HepG2 (cell line): ENCODE data around the gene PRELID2. TPM values are rescaled to one million over a fixed set of nuclear protein-coding genes. Genes with fewer than 3 reads are reported as not detected.

Source experiments
- ATAC-seq: fragments of 200-7000 bp; cut with Tn5 transposase; 3 replicates; pipeline ENCODE4 v1.9.1; 2020; ENCODE audit warnings: mild to moderate bottlenecking, moderate library complexity
- BruUV-seq: library from RNA; stranded (reverse); fragments of 400-500 nt; replicated peaks from 2 replicates; lab custom pipeline; 2021; lab: Mats Ljungman, UMichigan
- CTCF ChIA-PET: fragments of 300-600 bp; formaldehyde crosslinking; extraction: SDS; loops from one replicate; lab custom pipeline; 2021; ENCODE audit warnings: low total read pairs, inconsistent platforms, low intra/inter-chr PET ratio; lab: Yijun Ruan, JAX
- POLR2A ChIA-PET: fragments of 350-600 bp; sonication (Branson Sonifier 250); formaldehyde crosslinking; loops from one replicate; lab custom pipeline; 2020; ENCODE audit warnings: antibody characterized with exemption, inconsistent platforms; lab: Yijun Ruan, JAX
- DNase-seq: peaks from one replicate; pipeline ENCODE4 v3.0.0-alpha.2; 2015; ENCODE audit warnings: low spot score
- FAIRE-seq: peaks from 3 replicates; lab custom pipeline; 2011; peaks lifted over from hg19 to GRCh38; lab: Jason Lieb, UNC
- H2AFZ ChIP-seq: one replicate; pipeline ENCODE4 v1.6.1; 2011; ENCODE audit warnings: low read length, inconsistent platforms
- H3K27ac ChIP-seq: fragments of 300-600 bp; 3 replicates; pipeline ENCODE4 v1.8.0; 2011; ENCODE audit warnings: mixed run types, mild to moderate bottlenecking, mixed read lengths, low read length, inconsistent platforms; ENCODE audit not compliant: insufficient read depth; ENCODE audit errors: extremely low read length
- H3K27me3 ChIP-seq, 2 experiments: fragments of 200-600 bp in 1 of 2; 2 replicates in 1 of 2; 3 replicates in 1 of 2; pipeline versions ENCODE4 v1.6.0 to v1.8.0; 2011; ENCODE audit warnings: low read length in 2 of 2, mild to moderate bottlenecking in 2 of 2, moderate library complexity in 2 of 2, inconsistent platforms in 1 of 2; ENCODE audit not compliant: insufficient read depth in 2 of 2, control insufficient read depth in 1 of 2
- H3K36me3 ChIP-seq, 2 experiments: fragments of 200-600 bp in 1 of 2; replicated peaks in 1 of 2; 2 replicates in 1 of 2; 3 replicates in 1 of 2; pipeline versions ENCODE4 v1.5.1 to v1.8.0; 2011; ENCODE audit warnings: low read length in 2 of 2, inconsistent platforms in 1 of 2; ENCODE audit not compliant: insufficient read depth in 2 of 2, control insufficient read depth in 1 of 2
- H3K4me1 ChIP-seq: 2 replicates; pipeline ENCODE4 v1.5.1; 2012; ENCODE audit warnings: low read length, inconsistent platforms; ENCODE audit not compliant: insufficient read depth
- H3K4me2 ChIP-seq: 2 replicates; pipeline ENCODE4 v1.6.0; 2011; ENCODE audit warnings: low read depth, low read length, inconsistent platforms
- H3K4me3 ChIP-seq, 3 experiments: fragments of 200-600 bp in 1 of 3; sonication (generic), shearing (Covaris generic) in 1 of 3; replicated peaks in 1 of 3; 2 replicates each; pipeline ENCODE4 v1.5.1; 2011 to 2016; ENCODE audit warnings: low read length in 3 of 3, inconsistent platforms in 2 of 3, low read depth in 2 of 3, mild to moderate bottlenecking in 2 of 3, control low read depth in 1 of 3, mixed read lengths in 1 of 3; ENCODE audit not compliant: insufficient read depth in 1 of 3
- H3K79me2 ChIP-seq: one replicate; pipeline ENCODE4 v1.6.1; 2011; ENCODE audit warnings: low read length, inconsistent platforms; ENCODE audit not compliant: insufficient read depth
- H3K9ac ChIP-seq: 2 replicates; pipeline ENCODE4 v1.6.0; 2011; ENCODE audit warnings: mild to moderate bottlenecking, low read depth, low read length, inconsistent platforms; ENCODE audit not compliant: insufficient read depth
- H3K9me3 ChIP-seq: 2 replicates; pipeline ENCODE4 v1.5.1; 2012; ENCODE audit warnings: mild to moderate bottlenecking, low read length
- H4K20me1 ChIP-seq: 2 replicates; pipeline ENCODE4 v1.6.0; 2011; ENCODE audit warnings: inconsistent platforms, mild to moderate bottlenecking, low read length, moderate library complexity; ENCODE audit not compliant: insufficient read depth
- ADNP ChIP-seq: sonication (generic); formaldehyde crosslinking; IDR thresholded peaks from 2 replicates; pipeline ENCODE4 v1.4.0; 2020; ENCODE audit warnings: missing genetic modification reagents
- ATF4 ChIP-seq, 2 experiments: fragments of 450-650 bp in 1 of 2; sonication (generic) in 1 of 2; formaldehyde crosslinking; IDR thresholded peaks; 2 replicates each; pipeline versions ENCODE4 v1.5.0 to v1.8.0; 2020 to 2022; ENCODE audit warnings: mild to moderate bottlenecking in 1 of 2, missing genetic modification reagents in 1 of 2
- CHD4 ChIP-seq: fragments of 200-600 bp; sonication (generic); IDR thresholded peaks from 2 replicates; pipeline ENCODE4 v1.7.0; 2017; ENCODE audit warnings: mild to moderate bottlenecking, low read length, borderline replicate concordance
- CSRNP1 ChIP-seq: sonication (generic); formaldehyde crosslinking; IDR thresholded peaks from 2 replicates; pipeline ENCODE4 v1.8.1; 2023; ENCODE audit warnings: mild to moderate bottlenecking, missing genetic modification reagents
- KDM1A ChIP-seq: IDR thresholded peaks from 2 replicates; pipeline ENCODE4 v1.6.1; 2016; ENCODE audit warnings: missing compliant biosample characterization
- PPARG ChIP-seq: conservative IDR thresholded peaks from 2 replicates; pipeline ENCODE4 v1.6.1; 2016; ENCODE audit warnings: missing biosample characterization, missing genetic modification reagents
- RCOR2 ChIP-seq: IDR thresholded peaks from 2 replicates; pipeline ENCODE4 v1.6.1; 2016; ENCODE audit warnings: missing biosample characterization, missing genetic modification reagents
- TARDBP ChIP-seq: sonication (generic); formaldehyde crosslinking; IDR thresholded peaks from 2 replicates; pipeline ENCODE4 v1.8.0; 2022; ENCODE audit warnings: mild to moderate bottlenecking, missing genetic modification reagents
- ZMYM2 ChIP-seq: sonication (generic); formaldehyde crosslinking; IDR thresholded peaks from 2 replicates; pipeline ENCODE4 v1.8.0; 2022; ENCODE audit warnings: mild to moderate bottlenecking, missing genetic modification reagents
- ZMYM3 ChIP-seq: sonication (generic); formaldehyde crosslinking; IDR thresholded peaks from 2 replicates; pipeline ENCODE4 v1.5.1; 2020; ENCODE audit warnings: mild to moderate bottlenecking, missing genetic modification reagents
- ZNF431 ChIP-seq: sonication (generic); formaldehyde crosslinking; IDR thresholded peaks from 2 replicates; pipeline ENCODE4 v1.9.0; 2022; ENCODE audit warnings: missing genetic modification reagents, low read depth, mild to moderate bottlenecking, borderline replicate concordance
- ZNF629 ChIP-seq: sonication (generic); formaldehyde crosslinking; conservative IDR thresholded peaks from 2 replicates; pipeline ENCODE4 v1.5.0; 2020; ENCODE audit warnings: missing genetic modification reagents
- ZNF713 ChIP-seq: sonication (generic); formaldehyde crosslinking; IDR thresholded peaks from 2 replicates; pipeline ENCODE4 v1.4.0; 2020; ENCODE audit warnings: mild to moderate bottlenecking, missing genetic modification reagents
- WGBS: methylation state at CpG from one replicate; pipeline ENCODE4 v1.1.6; 2017; ENCODE audit warnings: low lambda C conversion rate; 5-methylcytosine and 5-hydroxymethylcytosine counted together
- in situ Hi-C: cut with HindIII; loops from 2 replicates; pipeline ENCODE4 v1.10.0; 2017; ENCODE audit warnings: low pct_unique_long_range_greater_than_20kb; ENCODE audit not compliant: extremely low pct_ligation_motif_present
- intact Hi-C: fragments of 100-400 bp; cut with micrococcal nuclease; formaldehyde crosslinking; loops from one replicate; pipeline ENCODE4 v1.10.0; 2022; ENCODE audit not compliant: unreplicated experiment
- polyA plus RNA-seq, 8 experiments: library from polyadenylated mRNA; depleted of rRNA in 3 of 8; stranded (reverse) in 7 of 8; unstranded in 1 of 8; fragments of >200 nt; fragmentation: Illumina TruSeq in 4 of 8; extraction: Trizol in 4 of 8; gene quantifications; 2 replicates each; pipeline versions ENCODE4 v1.2.1 to v1.2.3, GENCODE V29; 2011 to 2016; ENCODE audit warnings: low read depth in 4 of 8, missing spikeins in 1 of 8, mixed read lengths in 1 of 8; ENCODE audit not compliant: insufficient read depth in 1 of 8
- total RNA-seq, 5 experiments: library from RNA; depleted of rRNA; stranded (reverse); fragments of >200 nt; fragmentation: Illumina TruSeq; extraction: Trizol; gene quantifications; 2 replicates each; pipeline ENCODE4 v1.2.3, GENCODE V29; 2016; ENCODE audit warnings: low read depth in 1 of 5
- TF ChIP-seq, protein P1 (sequence below): sonication (generic); formaldehyde crosslinking; IDR thresholded peaks from 2 replicates; pipeline ENCODE4 v1.8.1; 2023; ENCODE audit warnings: missing genetic modification reagents, inconsistent platforms, borderline replicate concordance
- TF ChIP-seq, protein P2 (sequence below), 2 experiments: sonication (generic) in 1 of 2; formaldehyde crosslinking in 1 of 2; IDR thresholded peaks; 2 replicates each; pipeline versions ENCODE4 v1.4.0 to v1.6.1; 2018 to 2020; ENCODE audit warnings: missing genetic modification reagents in 2 of 2, borderline replicate concordance in 1 of 2, low read depth in 1 of 2, mild to moderate bottlenecking in 1 of 2, missing biosample characterization in 1 of 2

PRELID2 gene
- total and polyA plus RNA-seq, 2 of the 13 experiments (the other 11 are each of a cell fraction or from before 2014, with no cell fraction given) = 10.0 to 22.9 TPM

GRCh38 chr5:145835848-145836239 lies 702 bp upstream of the PRELID2 start (continued):
- TF ChIP-seq, protein P1, sequence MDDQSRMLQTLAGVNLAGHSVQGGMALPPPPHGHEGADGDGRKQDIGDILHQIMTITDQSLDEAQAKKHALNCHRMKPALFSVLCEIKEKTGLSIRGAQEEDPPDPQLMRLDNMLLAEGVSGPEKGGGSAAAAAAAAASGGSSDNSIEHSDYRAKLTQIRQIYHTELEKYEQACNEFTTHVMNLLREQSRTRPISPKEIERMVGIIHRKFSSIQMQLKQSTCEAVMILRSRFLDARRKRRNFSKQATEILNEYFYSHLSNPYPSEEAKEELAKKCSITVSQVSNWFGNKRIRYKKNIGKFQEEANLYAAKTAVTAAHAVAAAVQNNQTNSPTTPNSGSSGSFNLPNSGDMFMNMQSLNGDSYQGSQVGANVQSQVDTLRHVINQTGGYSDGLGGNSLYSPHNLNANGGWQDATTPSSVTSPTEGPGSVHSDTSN = no peak
- TF ChIP-seq, protein P2, sequence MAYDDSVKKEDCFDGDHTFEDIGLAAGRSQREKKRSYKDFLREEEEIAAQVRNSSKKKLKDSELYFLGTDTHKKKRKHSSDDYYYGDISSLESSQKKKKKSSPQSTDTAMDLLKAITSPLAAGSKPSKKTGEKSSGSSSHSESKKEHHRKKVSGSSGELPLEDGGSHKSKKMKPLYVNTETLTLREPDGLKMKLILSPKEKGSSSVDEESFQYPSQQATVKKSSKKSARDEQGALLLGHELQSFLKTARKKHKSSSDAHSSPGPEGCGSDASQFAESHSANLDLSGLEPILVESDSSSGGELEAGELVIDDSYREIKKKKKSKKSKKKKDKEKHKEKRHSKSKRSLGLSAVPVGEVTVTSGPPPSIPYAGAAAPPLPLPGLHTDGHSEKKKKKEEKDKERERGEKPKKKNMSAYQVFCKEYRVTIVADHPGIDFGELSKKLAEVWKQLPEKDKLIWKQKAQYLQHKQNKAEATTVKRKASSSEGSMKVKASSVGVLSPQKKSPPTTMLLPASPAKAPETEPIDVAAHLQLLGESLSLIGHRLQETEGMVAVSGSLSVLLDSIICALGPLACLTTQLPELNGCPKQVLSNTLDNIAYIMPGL (CRISPR knock-in tag; IDR thresholded peaks at IDR 0.05; ENCODE audit: borderline replicate concordance in 1 of 2, low read depth in 1 of 2) = no peak
- no peak for TF ChIP-seq ZNF431 (CRISPR knock-in tag)

GRCh38 chr5:145834554-145834916 lies 607 bp downstream of the PRELID2 start:
- no peaks in the 10 kb centered on the region for H3K9me3 ChIP-seq
- DNase-seq = no peak
- H4K20me1 ChIP-seq = no peaks in the 10 kb centered on the region; the same call in 1 of the 2 replicates
- ATAC-seq = no peak
- peaks cover 73% of the 10 kb centered on the region for H3K4me1 ChIP-seq
- intact Hi-C loops = loop anchor here (2.0 kb wide), 1 partner anchor 54 kb away; no protein-coding TSS in a partner anchor
- peaks cover 15% of the 10 kb centered on the region for H3K79me2 ChIP-seq
- H3K27me3 ChIP-seq = no peaks in the 10 kb centered on the region; a peak in 1 of 5 replicates
- peak overlapping the region; percentile 62 for H3K9ac ChIP-seq
- no peak for FAIRE-seq
- peak overlapping the region; percentile 72 to 77 (median 74) for H3K4me3 ChIP-seq
- H3K36me3 ChIP-seq = no peaks in the 10 kb centered on the region
- peak overlapping the region; percentile 95 for H3K4me2 ChIP-seq
- CTCF ChIA-PET = no interaction called here
- H3K27ac ChIP-seq = no peak overlapping the region
- in situ Hi-C loops = loop anchor here (10.0 kb wide), 1 partner anchor 220 kb away; no protein-coding TSS in a partner anchor
- peak overlapping the region; percentile 59 for H2AFZ ChIP-seq
- TSS peak; percentile 48 for BruUV-seq
- 5% methylated on average over 10 of the region's 10 CpGs for WGBS
- POLR2A ChIA-PET = interaction anchor here (0.6 to 2.1 kb wide), 7 partner anchors 8 to 207 kb away, joined by 3 to 17 read pairs (median 5); no protein-coding TSS in a partner anchor
- TF ChIP-seq ZMYM2 (CRISPR knock-in tag) = peak; percentile 37; the same call in 1 of the 2 replicates
- no peak for TF ChIP-seq CSRNP1 (CRISPR knock-in tag)
- TF ChIP-seq ADNP (CRISPR knock-in tag) = peak; percentile 74
- no peak for TF ChIP-seq PPARG (CRISPR knock-in tag)
- peak; percentile 93; the same call in 1 of the 2 replicates for TF ChIP-seq CHD4
- TF ChIP-seq ATF4 (CRISPR knock-in tag; IDR thresholded peaks at IDR 0.05) = 0 out of 4 replicates have a peak, but pooled peaks of 1 of the 2 experiments have one; percentile 20
- peak; percentile 96 for TF ChIP-seq ZMYM3 (CRISPR knock-in tag)
- peak; percentile 81 for TF ChIP-seq RCOR2
- no peak for TF ChIP-seq TARDBP (CRISPR knock-in tag)
- TF ChIP-seq ZNF629 (CRISPR knock-in tag) = peak; percentile 99
- 0 out of 2 replicates have a peak, but pooled peaks have one; percentile 42 for TF ChIP-seq ZNF713 (CRISPR knock-in tag)
- TF ChIP-seq KDM1A (CRISPR knock-in tag) = peak; percentile 83
